ENCODE data around the gene MASTL. TPM values are rescaled to one million over a fixed set of nuclear protein-coding genes. Genes with fewer than 3 reads are reported as not detected.
"Not testable (repeated sequence)": the region's sequence is repeated elsewhere in the genome, so short reads cannot be mapped to it uniquely, and the experiment has no call there.

The MASTL gene
- total RNA-seq, 2 experiments from 2014 or later = 40.1 to 40.7 TPM

DNA sequence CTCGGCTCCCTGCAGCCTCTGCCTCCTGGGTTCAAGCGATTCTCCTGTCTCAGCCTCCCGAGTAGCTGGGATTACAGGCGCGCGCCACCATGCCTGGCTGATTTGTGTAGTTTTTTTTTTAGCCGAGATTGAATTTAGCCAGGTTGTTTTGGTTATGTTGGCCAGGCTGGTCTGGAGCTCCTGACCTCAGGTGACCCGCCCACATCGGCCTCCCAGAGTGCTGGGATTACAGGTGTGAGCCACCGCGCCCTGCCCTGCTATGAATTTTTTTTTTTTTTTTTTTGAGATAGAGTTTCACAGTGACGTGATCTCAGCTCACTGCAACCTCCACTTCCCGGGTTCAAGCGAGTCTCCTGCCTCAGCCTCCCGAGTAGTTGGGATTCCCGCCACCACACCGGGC lies 1.4 kb downstream of the MASTL start:
- Mint-ChIP-seq H3K36me3 (ENCODE audit: low read depth) (peaks cover 62% of the 10 kb centered on the region), H3K4me1 (ENCODE audit: low read depth) (peaks cover 32% of the 10 kb centered on the region), H3K4me3 (peak overlapping the region; percentile 99), H3K27ac (peak overlapping the region; percentile 100)
- ChIA-PET CTCF (interaction anchor here (1.0 to 1.1 kb wide), 2 partner anchors 9 to 15 kb away, joined by 3 read pairs; no protein-coding TSS in a partner anchor), POLR2A (interaction anchor here (1.0 to 5.4 kb wide), 7 partner anchors 8 to 86 kb away, joined by 3 to 71 read pairs (median 5); partner anchors contain the start of genes ACBD5 and ANKRD26)
- not testable (repeated sequence) for DNase-seq; H3K9me3 Mint-ChIP-seq (ENCODE audit: insufficient read depth); H3K27me3 Mint-ChIP-seq (ENCODE audit: low read depth); ATAC-seq

GRCh38 chr10:27157150-27157549 lies 2.0 kb downstream of the MASTL start:
- ATAC-seq (no peak), DNase-seq (no peak)
- H3K9me3 Mint-ChIP-seq (ENCODE audit: insufficient read depth) = no peaks in the 10 kb centered on the region
- H3K4me3 Mint-ChIP-seq = peak overlapping the region; percentile 99
- H3K4me1 Mint-ChIP-seq (ENCODE audit: low read depth) = peaks cover 29% of the 10 kb centered on the region
- CTCF ChIA-PET = interaction anchor here (1.1 kb wide), 1 partner anchor 14 kb away, joined by 3 read pairs; no protein-coding TSS in a partner anchor
- POLR2A ChIA-PET = interaction anchor here (1.1 to 5.4 kb wide), 5 partner anchors 10 to 86 kb away, joined by 3 to 71 read pairs (median 7); partner anchors contain the start of genes ACBD5 and ANKRD26
- no peaks in the 10 kb centered on the region for H3K27me3 Mint-ChIP-seq (ENCODE audit: low read depth)
- peaks cover 64% of the 10 kb centered on the region for H3K36me3 Mint-ChIP-seq (ENCODE audit: low read depth)
- H3K27ac Mint-ChIP-seq = peak overlapping the region; percentile 100

DNA sequence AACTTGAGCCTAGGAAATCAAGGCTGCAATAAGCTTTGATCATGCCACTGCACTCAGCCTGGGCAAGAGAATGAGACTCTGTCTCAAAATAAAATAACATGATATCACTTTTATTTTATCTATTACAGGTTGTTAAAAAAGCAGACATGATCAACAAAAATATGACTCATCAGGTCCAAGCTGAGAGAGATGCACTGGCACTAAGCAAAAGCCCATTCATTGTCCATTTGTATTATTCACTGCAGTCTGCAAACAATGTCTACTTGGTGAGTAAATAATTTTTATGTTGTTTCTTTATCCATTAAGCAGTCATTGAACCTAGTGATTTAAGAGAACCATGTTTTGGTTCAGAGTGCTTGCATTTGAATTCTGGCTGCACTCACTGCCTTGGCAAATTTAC lies 3.3 kb downstream of the MASTL start:
- no peak for ATAC-seq
- no peak for DNase-seq
- Mint-ChIP-seq H3K9me3 (ENCODE audit: insufficient read depth) (no peaks in the 10 kb centered on the region), H3K27me3 (ENCODE audit: low read depth) (no peaks in the 10 kb centered on the region), H3K4me3 (no peak overlapping the region), H3K36me3 (ENCODE audit: low read depth) (peaks cover 60% of the 10 kb centered on the region), H3K4me1 (ENCODE audit: low read depth) (peaks cover 17% of the 10 kb centered on the region), H3K27ac (peak overlapping the region; percentile 35)
- POLR2A ChIA-PET = interaction anchor here (1.6 kb wide), 1 partner anchor 11 kb away, joined by 4 read pairs; no protein-coding TSS in a partner anchor
- CTCF ChIA-PET = interaction anchor here (1.1 kb wide), 1 partner anchor 65 kb away, joined by 3 read pairs; no protein-coding TSS in a partner anchor

DNA sequence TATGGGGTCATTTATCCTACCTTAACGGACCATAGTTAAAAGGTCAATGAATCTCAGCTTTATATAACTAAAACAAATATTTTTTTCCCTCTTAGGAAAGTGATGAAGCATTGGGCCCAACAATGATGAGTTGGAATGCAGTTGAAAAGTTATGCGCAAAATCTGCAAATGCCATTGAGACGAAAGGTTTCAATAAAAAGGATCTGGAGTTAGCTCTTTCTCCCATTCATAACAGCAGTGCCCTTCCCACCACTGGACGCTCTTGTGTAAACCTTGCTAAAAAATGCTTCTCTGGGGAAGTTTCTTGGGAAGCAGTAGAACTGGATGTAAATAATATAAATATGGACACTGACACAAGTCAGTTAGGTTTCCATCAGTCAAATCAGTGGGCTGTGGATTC lies 14.7 kb downstream of the MASTL start:
- no peaks in the 10 kb centered on the region for H3K9me3 Mint-ChIP-seq (ENCODE audit: insufficient read depth)
- H3K27ac Mint-ChIP-seq = no peak overlapping the region
- DNase-seq (no peak), ATAC-seq (no peak)
- H3K36me3 Mint-ChIP-seq (ENCODE audit: low read depth) = peaks cover 61% of the 10 kb centered on the region
- ChIA-PET POLR2A (interaction anchor here (0.9 to 1.3 kb wide), 2 partner anchors 11 to 17 kb away, joined by 3 to 4 read pairs; no protein-coding TSS in a partner anchor), CTCF (interaction anchor here (0.9 kb wide), 1 partner anchor 52 kb away, joined by 3 read pairs; no protein-coding TSS in a partner anchor)
- H3K4me3 Mint-ChIP-seq = no peak overlapping the region
- no peaks in the 10 kb centered on the region for H3K4me1 Mint-ChIP-seq (ENCODE audit: low read depth)
- no peaks in the 10 kb centered on the region for H3K27me3 Mint-ChIP-seq (ENCODE audit: low read depth)

DNA sequence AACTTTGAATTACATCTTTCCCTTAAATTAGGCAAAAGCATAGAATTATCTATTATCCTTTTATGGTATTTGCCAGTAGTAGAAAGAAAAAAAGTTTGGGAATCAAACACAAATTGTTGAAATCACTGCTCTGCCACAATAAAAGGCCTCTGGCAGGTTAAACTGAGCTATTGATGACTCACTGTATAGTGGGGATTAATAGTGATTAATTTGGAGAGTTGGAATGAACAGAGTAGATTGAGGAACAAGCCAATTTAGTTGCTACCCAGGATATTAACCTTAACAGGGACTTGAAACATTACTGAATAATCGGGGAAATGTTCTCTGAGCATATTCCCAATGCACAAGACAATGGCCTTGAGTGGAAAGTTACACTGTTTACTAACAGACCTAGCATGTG lies 33.1 kb downstream of the MASTL start:
- Mint-ChIP-seq H3K4me1 (ENCODE audit: low read depth) (no peaks in the 10 kb centered on the region), H3K36me3 (ENCODE audit: low read depth) (peaks cover 21% of the 10 kb centered on the region), H3K27me3 (ENCODE audit: low read depth) (no peaks in the 10 kb centered on the region), H3K9me3 (ENCODE audit: insufficient read depth) (no peaks in the 10 kb centered on the region), H3K4me3 (no peak overlapping the region), H3K27ac (no peak overlapping the region)
- no peak for ATAC-seq
- DNase-seq = no peak
- CTCF ChIA-PET = interaction anchor here (0.8 to 1.3 kb wide), 2 partner anchors 8 to 54 kb away, joined by 3 read pairs; no protein-coding TSS in a partner anchor
- POLR2A ChIA-PET = no interaction called here

GRCh38 chr10:27188897-27189296 lies 33.7 kb downstream of the MASTL start:
- Mint-ChIP-seq H3K4me3 (no peak overlapping the region), H3K27ac (no peak overlapping the region), H3K9me3 (ENCODE audit: insufficient read depth) (no peaks in the 10 kb centered on the region), H3K27me3 (ENCODE audit: low read depth) (no peaks in the 10 kb centered on the region), H3K4me1 (ENCODE audit: low read depth) (no peaks in the 10 kb centered on the region), H3K36me3 (ENCODE audit: low read depth) (peaks cover 21% of the 10 kb centered on the region)
- ATAC-seq (no peak), DNase-seq (no peak)
- POLR2A ChIA-PET = interaction anchor here (0.8 kb wide), 1 partner anchor 33 kb away, joined by 3 read pairs; no protein-coding TSS in a partner anchor
- CTCF ChIA-PET = no interaction called here

DNA sequence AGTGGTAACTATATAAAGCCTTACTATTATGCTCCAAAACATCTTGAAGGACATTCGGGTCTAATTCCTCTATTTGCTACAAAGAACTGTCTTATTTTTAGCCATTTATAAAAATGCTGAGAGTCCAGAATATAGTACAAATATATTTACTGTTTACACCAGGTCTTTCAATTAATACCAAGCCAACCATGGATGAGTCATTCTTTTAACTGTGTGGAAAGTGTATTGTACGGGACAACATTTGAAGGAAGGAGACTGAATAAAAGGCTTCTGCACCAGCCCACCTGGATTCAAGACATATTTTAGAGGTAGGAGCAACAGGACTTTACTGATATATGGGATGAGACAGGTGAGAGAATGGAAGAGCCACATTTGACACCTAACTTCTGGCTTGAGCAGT lies 35.4 kb downstream of the MASTL start:
- no peaks in the 10 kb centered on the region for H3K9me3 Mint-ChIP-seq (ENCODE audit: insufficient read depth)
- ATAC-seq = no peak
- no peak overlapping the region for H3K27ac Mint-ChIP-seq
- ChIA-PET POLR2A (no interaction called here), CTCF (no interaction called here)
- DNase-seq = no peak
- no peaks in the 10 kb centered on the region for H3K27me3 Mint-ChIP-seq (ENCODE audit: low read depth)
- H3K4me1 Mint-ChIP-seq (ENCODE audit: low read depth) = no peaks in the 10 kb centered on the region
- H3K4me3 Mint-ChIP-seq = no peak overlapping the region
- peaks cover 10% of the 10 kb centered on the region for H3K36me3 Mint-ChIP-seq (ENCODE audit: low read depth)

- ChIA-PET CTCF (no interaction called here), POLR2A (no interaction called here)
- Mint-ChIP-seq H3K27me3 (ENCODE audit: low read depth) (no peaks in the 10 kb centered on the region), H3K9me3 (ENCODE audit: insufficient read depth) (no peaks in the 10 kb centered on the region), H3K27ac (no peak overlapping the region), H3K4me3 (no peak overlapping the region), H3K36me3 (ENCODE audit: low read depth) (peaks cover 9% of the 10 kb centered on the region), H3K4me1 (ENCODE audit: low read depth) (no peaks in the 10 kb centered on the region)
- DNase-seq (no peak), ATAC-seq (no peak)
Measured at GRCh38 chr10:27192284-27192683, 37.1 kb downstream of the MASTL start.

GRCh38 chr10:27197980-27198620 lies 42.9 kb downstream of the MASTL start:
- no peak for ATAC-seq
- peaks cover 16% of the 10 kb centered on the region for H3K36me3 Mint-ChIP-seq (ENCODE audit: low read depth)
- no peak overlapping the region for H3K4me3 Mint-ChIP-seq
- no peak for DNase-seq
- no peak overlapping the region for H3K27ac Mint-ChIP-seq
- POLR2A ChIA-PET = interaction anchor here (1.1 kb wide), 1 partner anchor 45 kb away, joined by 3 read pairs; no protein-coding TSS in a partner anchor
- H3K9me3 Mint-ChIP-seq (ENCODE audit: insufficient read depth) = no peaks in the 10 kb centered on the region
- H3K4me1 Mint-ChIP-seq (ENCODE audit: low read depth) = no peaks in the 10 kb centered on the region
- CTCF ChIA-PET = no interaction called here
- H3K27me3 Mint-ChIP-seq (ENCODE audit: low read depth) = no peaks in the 10 kb centered on the region

DNA sequence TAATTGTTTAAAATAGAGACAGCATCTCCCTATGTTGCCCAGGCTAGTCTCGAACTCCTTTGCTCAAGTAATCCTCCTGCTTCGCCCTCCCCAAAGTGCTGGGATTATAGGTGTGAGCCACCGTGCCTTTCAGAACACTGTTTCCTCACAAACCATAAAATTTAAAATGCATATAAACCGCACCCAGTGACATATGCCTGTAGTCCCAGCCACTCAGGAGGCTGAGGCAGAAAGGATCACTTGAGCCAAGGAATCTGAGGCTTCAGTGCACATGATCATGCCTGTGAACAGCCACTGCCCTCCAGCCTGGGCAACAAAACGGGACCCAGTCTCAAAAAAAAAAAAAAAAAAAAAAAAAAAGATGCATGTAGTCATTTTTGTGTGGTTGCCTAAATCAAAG lies 48.7 kb downstream of the MASTL start:
- no peak for DNase-seq
- H3K4me3 Mint-ChIP-seq = no peak overlapping the region
- H3K36me3 Mint-ChIP-seq (ENCODE audit: low read depth) = peaks cover 28% of the 10 kb centered on the region
- CTCF ChIA-PET = interaction anchor here (0.9 kb wide), 1 partner anchor 20 kb away, joined by 3 read pairs; no protein-coding TSS in a partner anchor
- no peak for ATAC-seq
- H3K27me3 Mint-ChIP-seq (ENCODE audit: low read depth) = no peaks in the 10 kb centered on the region
- H3K4me1 Mint-ChIP-seq (ENCODE audit: low read depth) = no peaks in the 10 kb centered on the region
- no peaks in the 10 kb centered on the region for H3K9me3 Mint-ChIP-seq (ENCODE audit: insufficient read depth)
- no peak overlapping the region for H3K27ac Mint-ChIP-seq
- POLR2A ChIA-PET = no interaction called here

- DNase-seq (no peak), ATAC-seq (no peak)
- no peak overlapping the region for H3K4me3 Mint-ChIP-seq
- POLR2A ChIA-PET = no interaction called here
- H3K27me3 Mint-ChIP-seq (ENCODE audit: low read depth) = no peaks in the 10 kb centered on the region
- CTCF ChIA-PET = no interaction called here
- H3K4me1 Mint-ChIP-seq (ENCODE audit: low read depth) = no peaks in the 10 kb centered on the region
- peaks cover 39% of the 10 kb centered on the region for H3K36me3 Mint-ChIP-seq (ENCODE audit: low read depth)
- H3K27ac Mint-ChIP-seq = no peak overlapping the region
- no peaks in the 10 kb centered on the region for H3K9me3 Mint-ChIP-seq (ENCODE audit: insufficient read depth)
Measured at GRCh38 chr10:27207350-27207749, 52.2 kb downstream of the MASTL start.

GRCh38 chr10:27223964-27224363 lies 68.8 kb downstream of the MASTL start:
- ATAC-seq (no peak), DNase-seq (peak; percentile 51)
- H3K36me3 Mint-ChIP-seq (ENCODE audit: low read depth) = peaks cover 32% of the 10 kb centered on the region
- no peaks in the 10 kb centered on the region for H3K9me3 Mint-ChIP-seq (ENCODE audit: insufficient read depth)
- no peaks in the 10 kb centered on the region for H3K27me3 Mint-ChIP-seq (ENCODE audit: low read depth)
- H3K27ac Mint-ChIP-seq = peak overlapping the region; percentile 52
- H3K4me1 Mint-ChIP-seq (ENCODE audit: low read depth) = peaks cover 26% of the 10 kb centered on the region
- no peak overlapping the region for H3K4me3 Mint-ChIP-seq
- POLR2A ChIA-PET = interaction anchor here (1.0 kb wide), 2 partner anchors 16 to 34 kb away, joined by 4 to 6 read pairs; no protein-coding TSS in a partner anchor
- CTCF ChIA-PET = interaction anchor here (0.6 to 2.8 kb wide), 25 partner anchors 11 to 161 kb away, joined by 3 to 22 read pairs (median 4); partner anchors contain the start of genes ACBD5, MASTL and YME1L1
